A549 (cell line): ENCODE measurements around the gene MATN4.

Experiments used
- CEBPB ChIP-seq, 2 experiments: fragments of >200 bp in 1 of 2; sonication (Bioruptor Twin) in 1 of 2; formaldehyde crosslinking in 1 of 2; IDR thresholded peaks; 2 replicates each; pipeline ENCODE4 v1.6.1; 2012 to 2016
- EP300 ChIP-seq, 2 experiments: fragments of >200 bp; sonication (Bioruptor Twin); formaldehyde crosslinking; IDR thresholded peaks; 2 replicates in 1 of 2; 3 replicates in 1 of 2; pipeline ENCODE4 v1.6.1; 2016 to 2017
- HDAC2 ChIP-seq: fragments of 200-600 bp; sonication (generic); IDR thresholded peaks from 2 replicates; pipeline ENCODE4 v1.6.1; 2016
- JUN ChIP-seq, 2 experiments: fragments of >200 bp; sonication (Bioruptor Twin); formaldehyde crosslinking; IDR thresholded peaks; 2 replicates in 1 of 2; 3 replicates in 1 of 2; pipeline ENCODE4 v1.6.1; 2016 to 2017
- MAX ChIP-seq: IDR thresholded peaks from 2 replicates; pipeline ENCODE4 v1.6.1; 2012
- MAZ ChIP-seq: fragments of 150-350 bp; IDR thresholded peaks from 2 replicates; pipeline ENCODE4 v1.6.1; 2014; ENCODE audit warnings: antibody characterized with exemption, low read depth, low read length, borderline replicate concordance
- MYC ChIP-seq: IDR thresholded peaks from 2 replicates; pipeline ENCODE4 v1.6.1; 2012; ENCODE audit warnings: mild to moderate bottlenecking, inconsistent platforms, low read length, improper control_type of control experiment, borderline replicate concordance
- POLR2A ChIP-seq: IDR thresholded peaks from 2 replicates; pipeline ENCODE4 v1.6.1; 2012; ENCODE audit warnings: mild to moderate bottlenecking, low read length
- TF ChIP-seq, protein P1 (sequence below): fragments of >200 bp; sonication (Bioruptor Twin); formaldehyde crosslinking; IDR thresholded peaks from 3 replicates; pipeline ENCODE4 v1.5.1; 2016
- TF ChIP-seq, protein P2 (sequence below): fragments of 200-600 bp; sonication (generic); IDR thresholded peaks from 2 replicates; pipeline ENCODE4 v1.6.1; 2016; ENCODE audit warnings: antibody characterized with exemption, mild to moderate bottlenecking, moderate library complexity
- TF ChIP-seq, protein P3 (sequence below): fragments of 250-450 bp; sonication (Bioruptor Pico); IDR thresholded peaks from 2 replicates; pipeline ENCODE4 v1.5.0; 2021; ENCODE audit warnings: mild to moderate bottlenecking, moderate library complexity, borderline replicate concordance

- TF ChIP-seq, protein P1, sequence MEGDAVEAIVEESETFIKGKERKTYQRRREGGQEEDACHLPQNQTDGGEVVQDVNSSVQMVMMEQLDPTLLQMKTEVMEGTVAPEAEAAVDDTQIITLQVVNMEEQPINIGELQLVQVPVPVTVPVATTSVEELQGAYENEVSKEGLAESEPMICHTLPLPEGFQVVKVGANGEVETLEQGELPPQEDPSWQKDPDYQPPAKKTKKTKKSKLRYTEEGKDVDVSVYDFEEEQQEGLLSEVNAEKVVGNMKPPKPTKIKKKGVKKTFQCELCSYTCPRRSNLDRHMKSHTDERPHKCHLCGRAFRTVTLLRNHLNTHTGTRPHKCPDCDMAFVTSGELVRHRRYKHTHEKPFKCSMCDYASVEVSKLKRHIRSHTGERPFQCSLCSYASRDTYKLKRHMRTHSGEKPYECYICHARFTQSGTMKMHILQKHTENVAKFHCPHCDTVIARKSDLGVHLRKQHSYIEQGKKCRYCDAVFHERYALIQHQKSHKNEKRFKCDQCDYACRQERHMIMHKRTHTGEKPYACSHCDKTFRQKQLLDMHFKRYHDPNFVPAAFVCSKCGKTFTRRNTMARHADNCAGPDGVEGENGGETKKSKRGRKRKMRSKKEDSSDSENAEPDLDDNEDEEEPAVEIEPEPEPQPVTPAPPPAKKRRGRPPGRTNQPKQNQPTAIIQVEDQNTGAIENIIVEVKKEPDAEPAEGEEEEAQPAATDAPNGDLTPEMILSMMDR: no peak
- TF ChIP-seq, protein P2, sequence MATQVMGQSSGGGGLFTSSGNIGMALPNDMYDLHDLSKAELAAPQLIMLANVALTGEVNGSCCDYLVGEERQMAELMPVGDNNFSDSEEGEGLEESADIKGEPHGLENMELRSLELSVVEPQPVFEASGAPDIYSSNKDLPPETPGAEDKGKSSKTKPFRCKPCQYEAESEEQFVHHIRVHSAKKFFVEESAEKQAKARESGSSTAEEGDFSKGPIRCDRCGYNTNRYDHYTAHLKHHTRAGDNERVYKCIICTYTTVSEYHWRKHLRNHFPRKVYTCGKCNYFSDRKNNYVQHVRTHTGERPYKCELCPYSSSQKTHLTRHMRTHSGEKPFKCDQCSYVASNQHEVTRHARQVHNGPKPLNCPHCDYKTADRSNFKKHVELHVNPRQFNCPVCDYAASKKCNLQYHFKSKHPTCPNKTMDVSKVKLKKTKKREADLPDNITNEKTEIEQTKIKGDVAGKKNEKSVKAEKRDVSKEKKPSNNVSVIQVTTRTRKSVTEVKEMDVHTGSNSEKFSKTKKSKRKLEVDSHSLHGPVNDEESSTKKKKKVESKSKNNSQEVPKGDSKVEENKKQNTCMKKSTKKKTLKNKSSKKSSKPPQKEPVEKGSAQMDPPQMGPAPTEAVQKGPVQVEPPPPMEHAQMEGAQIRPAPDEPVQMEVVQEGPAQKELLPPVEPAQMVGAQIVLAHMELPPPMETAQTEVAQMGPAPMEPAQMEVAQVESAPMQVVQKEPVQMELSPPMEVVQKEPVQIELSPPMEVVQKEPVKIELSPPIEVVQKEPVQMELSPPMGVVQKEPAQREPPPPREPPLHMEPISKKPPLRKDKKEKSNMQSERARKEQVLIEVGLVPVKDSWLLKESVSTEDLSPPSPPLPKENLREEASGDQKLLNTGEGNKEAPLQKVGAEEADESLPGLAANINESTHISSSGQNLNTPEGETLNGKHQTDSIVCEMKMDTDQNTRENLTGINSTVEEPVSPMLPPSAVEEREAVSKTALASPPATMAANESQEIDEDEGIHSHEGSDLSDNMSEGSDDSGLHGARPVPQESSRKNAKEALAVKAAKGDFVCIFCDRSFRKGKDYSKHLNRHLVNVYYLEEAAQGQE: no peak
- no peak for TF ChIP-seq POLR2A
- TF ChIP-seq EP300 (IDR thresholded peaks at IDR 0.05): no peak
- TF ChIP-seq JUN (IDR thresholded peaks at IDR 0.05): no peak
- TF ChIP-seq HDAC2: no peak
- no peak for TF ChIP-seq MYC
- TF ChIP-seq CEBPB (IDR thresholded peaks at IDR 0.05): no peak
- TF ChIP-seq MAX: no peak
- TF ChIP-seq, protein P3, sequence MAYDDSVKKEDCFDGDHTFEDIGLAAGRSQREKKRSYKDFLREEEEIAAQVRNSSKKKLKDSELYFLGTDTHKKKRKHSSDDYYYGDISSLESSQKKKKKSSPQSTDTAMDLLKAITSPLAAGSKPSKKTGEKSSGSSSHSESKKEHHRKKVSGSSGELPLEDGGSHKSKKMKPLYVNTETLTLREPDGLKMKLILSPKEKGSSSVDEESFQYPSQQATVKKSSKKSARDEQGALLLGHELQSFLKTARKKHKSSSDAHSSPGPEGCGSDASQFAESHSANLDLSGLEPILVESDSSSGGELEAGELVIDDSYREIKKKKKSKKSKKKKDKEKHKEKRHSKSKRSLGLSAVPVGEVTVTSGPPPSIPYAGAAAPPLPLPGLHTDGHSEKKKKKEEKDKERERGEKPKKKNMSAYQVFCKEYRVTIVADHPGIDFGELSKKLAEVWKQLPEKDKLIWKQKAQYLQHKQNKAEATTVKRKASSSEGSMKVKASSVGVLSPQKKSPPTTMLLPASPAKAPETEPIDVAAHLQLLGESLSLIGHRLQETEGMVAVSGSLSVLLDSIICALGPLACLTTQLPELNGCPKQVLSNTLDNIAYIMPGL (CRISPR knock-in tag): no peak
- no peak for TF ChIP-seq MAZ
Measured at GRCh38 chr20:45341939-45342854, 34.1 kb upstream of the MATN4 start.
